Subcutaneous adipose tissue (tissue), 4 donors: ENCODE measurements around the gene PTPRH. TPM values are rescaled to one million over a fixed set of nuclear protein-coding genes. Genes with fewer than 3 reads are reported as not detected.

Source experiments
- small RNA-seq: library from RNA; depleted of rRNA; stranded (forward); fragments of <200 nt; gene quantifications from one replicate; pipeline ENCODE3, GENCODE V24; 2016
- total RNA-seq, 4 donors: library from RNA; depleted of rRNA; stranded (reverse); fragments of >200 nt; gene quantifications; one replicate each; pipeline ENCODE4 v1.1.0, GENCODE V29; 2016
- TF ChIP-seq, protein P1 (sequence below): fragments of 450-650 bp; IDR thresholded peaks from one replicate; pipeline ENCODE4 v1.5.1; 2016; ENCODE audit warnings: low read depth, mild to moderate bottlenecking, control low read depth, antibody characterized with exemption, moderate library complexity

PTPRH gene
- total RNA-seq, 4 donors from 2014 or later: 0.19 to 2.9 (median 1.3) TPM

DNA sequence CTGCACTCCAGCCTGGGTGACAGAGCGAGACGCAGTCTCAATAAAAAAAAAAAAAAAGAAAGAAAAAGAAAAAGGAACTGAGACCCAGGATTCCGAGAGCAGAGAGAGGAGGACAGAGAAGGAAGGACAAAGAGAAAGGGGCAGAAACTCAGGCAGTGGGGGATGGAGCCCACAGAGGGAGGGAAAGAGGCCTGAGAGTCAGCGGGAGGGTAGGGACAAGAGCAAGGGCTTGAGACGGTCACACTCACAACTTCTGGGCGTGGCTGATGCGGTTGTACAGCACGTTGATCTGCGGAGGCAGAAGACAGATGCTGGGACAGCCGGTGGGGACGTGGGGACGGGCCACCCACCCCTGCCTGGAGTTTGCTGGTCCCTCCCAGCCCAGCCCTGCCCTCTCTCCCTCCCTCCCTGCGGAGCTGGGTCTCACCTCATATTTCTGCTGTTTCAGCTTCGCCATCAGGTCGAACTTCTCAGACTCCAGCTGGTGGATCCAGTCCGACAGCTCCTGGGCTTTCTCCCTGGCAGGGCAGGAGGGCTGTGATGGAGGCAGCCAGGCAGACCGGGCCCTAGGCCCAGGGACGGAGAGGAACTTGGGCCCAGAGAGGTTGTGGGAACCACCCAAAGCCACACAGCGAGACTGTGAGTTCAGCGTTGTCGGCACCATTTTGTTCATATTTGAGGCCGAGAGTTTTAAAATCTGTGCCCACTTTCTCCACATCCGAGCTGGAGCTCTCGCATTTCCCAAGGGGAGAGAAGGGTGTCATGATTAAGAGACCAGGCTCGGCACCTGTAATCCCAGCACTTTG lies 75.5 kb downstream of the PTPRH start:
- TF ChIP-seq, protein P1, sequence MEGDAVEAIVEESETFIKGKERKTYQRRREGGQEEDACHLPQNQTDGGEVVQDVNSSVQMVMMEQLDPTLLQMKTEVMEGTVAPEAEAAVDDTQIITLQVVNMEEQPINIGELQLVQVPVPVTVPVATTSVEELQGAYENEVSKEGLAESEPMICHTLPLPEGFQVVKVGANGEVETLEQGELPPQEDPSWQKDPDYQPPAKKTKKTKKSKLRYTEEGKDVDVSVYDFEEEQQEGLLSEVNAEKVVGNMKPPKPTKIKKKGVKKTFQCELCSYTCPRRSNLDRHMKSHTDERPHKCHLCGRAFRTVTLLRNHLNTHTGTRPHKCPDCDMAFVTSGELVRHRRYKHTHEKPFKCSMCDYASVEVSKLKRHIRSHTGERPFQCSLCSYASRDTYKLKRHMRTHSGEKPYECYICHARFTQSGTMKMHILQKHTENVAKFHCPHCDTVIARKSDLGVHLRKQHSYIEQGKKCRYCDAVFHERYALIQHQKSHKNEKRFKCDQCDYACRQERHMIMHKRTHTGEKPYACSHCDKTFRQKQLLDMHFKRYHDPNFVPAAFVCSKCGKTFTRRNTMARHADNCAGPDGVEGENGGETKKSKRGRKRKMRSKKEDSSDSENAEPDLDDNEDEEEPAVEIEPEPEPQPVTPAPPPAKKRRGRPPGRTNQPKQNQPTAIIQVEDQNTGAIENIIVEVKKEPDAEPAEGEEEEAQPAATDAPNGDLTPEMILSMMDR: no peak

DNA sequence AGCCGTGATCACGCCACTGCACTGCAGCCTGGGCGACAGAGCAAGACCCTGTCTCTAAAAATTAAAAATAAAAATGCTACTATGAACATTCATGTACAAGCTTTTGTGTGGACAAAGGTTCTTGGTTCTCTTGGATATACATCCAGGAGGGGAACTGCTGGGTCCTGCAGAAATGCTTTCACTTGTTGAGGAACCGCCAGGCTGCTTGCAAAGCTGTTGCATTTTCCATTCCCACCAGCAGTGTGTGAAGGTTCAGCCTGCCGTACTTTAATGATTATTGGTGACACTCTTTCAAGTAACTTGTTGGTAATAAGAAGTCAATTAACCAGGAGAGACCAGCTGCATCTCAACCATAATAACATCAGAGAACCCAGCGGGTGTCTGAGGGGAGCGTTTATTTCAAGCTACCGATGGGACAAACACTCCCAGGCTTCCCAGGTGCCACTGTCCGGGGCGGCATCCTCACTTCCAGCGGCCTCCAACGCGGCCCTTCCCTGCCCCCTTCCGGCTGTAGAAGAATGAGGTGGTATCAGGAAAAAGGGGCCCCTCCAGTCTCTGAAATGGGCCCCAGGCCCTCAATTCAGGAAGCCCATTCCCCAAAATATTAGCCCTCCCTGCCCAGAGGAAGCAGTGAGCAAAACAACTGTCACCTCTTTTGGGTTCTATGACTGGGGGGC lies 76.7 kb downstream of the PTPRH start:
- TF ChIP-seq, protein P1: no peak

DNA sequence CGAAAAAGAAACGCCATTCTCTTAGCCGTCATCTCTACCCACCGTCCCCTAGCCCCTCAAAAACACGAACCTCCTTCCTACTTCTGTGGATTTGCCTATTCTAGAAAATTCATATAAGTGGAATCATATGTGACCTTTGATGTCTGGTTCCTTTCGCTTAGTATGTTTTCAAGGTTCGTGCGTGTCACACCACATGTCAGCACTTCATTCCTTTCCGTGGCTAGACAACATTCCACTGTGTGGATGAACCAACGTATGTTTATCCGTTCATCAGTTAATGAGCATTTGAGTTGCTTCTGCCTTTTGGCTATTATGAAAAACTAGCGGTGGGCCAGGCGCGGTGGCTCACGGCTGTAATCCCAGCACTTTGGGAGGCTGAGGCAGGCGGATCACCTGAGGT lies 77.9 kb downstream of the PTPRH start:
- TF ChIP-seq, protein P1: no peak

Small RNAs within 50 kb of the gene (small RNA-seq; reads per million reads assigned to genes)
- gene MIR6802 (not detected), gene MIR6803 (0.36 reads per million), gene MIR6804 (not detected), gene RF01210 (not detected)

Other genes starting within 250 kb of the PTPRH start
- gene NLRP2, start 243.1 kb downstream of the PTPRH start, total RNA-seq: 1 to 10 TPM in 2 of 4 donors, under 1 TPM in 1, not detected in 1; 0.68 to 1.3 (median 1.1) TPM
- gene GP6, start 171.2 kb downstream of the PTPRH start, total RNA-seq: not detected
- 10 to 100 TPM in 1 of 4 donors, 1 to 10 TPM in 3; 2.6 to 14.3 (median 6.0) TPM for gene RDH13, start 146.4 kb downstream of the PTPRH start, total RNA-seq
- gene EPS8L1, start 133.6 kb downstream of the PTPRH start, total RNA-seq: under 1 TPM in 3 of 4 donors, not detected in 1; 0.33 to 0.66 (median 0.51) TPM
- 100 to 1,000 TPM in 1 of 4 donors, 10 to 100 TPM in 3; 30.0 to 149 (median 69.6) TPM for gene PPP1R12C, start 91.9 kb downstream of the PTPRH start, total RNA-seq
- 10 to 100 TPM in 1 of 4 donors, not detected in 3; 17.5 TPM for gene TNNT1, start 60.3 kb downstream of the PTPRH start, total RNA-seq
- not detected for gene TNNI3, start 51.8 kb downstream of the PTPRH start, total RNA-seq
- under 1 TPM in 2 of 4 donors, not detected in 2; 0.34 to 0.88 TPM for gene DNAAF3, start 42.9 kb downstream of the PTPRH start, total RNA-seq
- gene SYT5, start 29.2 kb downstream of the PTPRH start, total RNA-seq: not detected
- 1 to 10 TPM in 1 of 4 donors, under 1 TPM in 1, not detected in 2; 0.22 to 2.3 TPM for gene TMEM86B, start 19.3 kb upstream of the PTPRH start, total RNA-seq
- gene PPP6R1, start 49.5 kb upstream of the PTPRH start, total RNA-seq: 10 to 100 TPM; 23.6 to 42.8 (median 26.6) TPM
- gene HSPBP1, start 70.6 kb upstream of the PTPRH start, total RNA-seq: 10 to 100 TPM in 2 of 4 donors, 1 to 10 TPM in 2; 4.9 to 17.9 (median 10.4) TPM
- 1 to 10 TPM in 1 of 4 donors, under 1 TPM in 1, not detected in 2; 0.38 to 1.1 TPM for gene BRSK1, start 74.5 kb upstream of the PTPRH start, total RNA-seq
- gene TMEM150B, start 115.8 kb upstream of the PTPRH start, total RNA-seq: 10 to 100 TPM in 3 of 4 donors, 1 to 10 TPM in 1; 10.0 to 17.8 (median 14.4) TPM
- gene KMT5C, start 130.4 kb upstream of the PTPRH start, total RNA-seq: 10 to 100 TPM in 1 of 4 donors, 1 to 10 TPM in 3; 7.0 to 24.1 (median 8.0) TPM
- gene COX6B2, start 145.2 kb upstream of the PTPRH start, total RNA-seq: not detected
- gene GARIN5B, start 153.8 kb upstream of the PTPRH start, total RNA-seq: not detected
- gene IL11, start 161.0 kb upstream of the PTPRH start, total RNA-seq: not detected
- gene TMEM190, start 167.3 kb upstream of the PTPRH start, total RNA-seq: not detected
- 1 to 10 TPM in 1 of 4 donors, under 1 TPM in 1, not detected in 2; 0.44 to 2.8 TPM for gene TMEM238, start 174.8 kb upstream of the PTPRH start, total RNA-seq
- 100 to 1,000 TPM; 283 to 590 (median 367) TPM for gene RPL28, start 176.4 kb upstream of the PTPRH start, total RNA-seq
- 10 to 100 TPM in 1 of 4 donors, 1 to 10 TPM in 3; 4.1 to 12.8 (median 8.6) TPM for gene UBE2S, start 198.3 kb upstream of the PTPRH start, total RNA-seq
- under 1 TPM in 1 of 4 donors, not detected in 3; 0.16 TPM for gene SHISA7, start 233.8 kb upstream of the PTPRH start, total RNA-seq